ENCODE measurements around the gene RNU6-7. TPM values are rescaled to one million over a fixed set of nuclear protein-coding genes. Genes with fewer than 3 reads are reported as not detected.

RNU6-7 gene
- total and polyA plus RNA-seq, 2 of the 13 experiments (the other 11 are each of a cell fraction or from before 2014, with no cell fraction given): under 0.01 TPM; not detected in 1

DNA sequence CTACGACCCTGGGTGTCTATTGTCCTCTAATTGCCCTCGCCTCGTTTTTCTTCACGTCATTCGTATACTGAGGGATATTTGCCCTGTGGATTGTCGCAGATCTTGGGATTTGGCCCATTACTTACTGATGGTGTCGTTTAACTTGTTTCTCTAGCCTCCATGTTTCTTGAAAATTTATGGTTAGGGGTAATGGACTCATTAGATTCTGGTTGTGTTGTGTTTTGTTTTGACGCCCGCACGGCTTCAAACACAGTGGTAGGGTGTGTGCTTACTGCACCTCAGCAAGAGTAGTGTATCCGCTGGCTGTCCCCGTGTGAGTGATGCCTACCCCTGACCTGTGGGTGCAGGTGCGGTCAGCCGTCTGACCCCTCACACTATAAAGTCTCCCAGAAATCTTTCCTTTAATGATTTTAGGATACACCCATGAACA, 2.1 kb downstream of the RNU6-7 start (continued):
- TF ChIP-seq ZBTB40 (IDR thresholded peaks at IDR 0.05) (no peak), ZBTB40 (CRISPR knock-in tag; IDR thresholded peaks at IDR 0.05) (no peak; the same call in 1 of the 2 replicates), TSC22D2 (CRISPR knock-in tag; IDR thresholded peaks at IDR 0.05; ENCODE audit: borderline replicate concordance) (no peak), ZBTB2 (CRISPR knock-in tag; IDR thresholded peaks at IDR 0.05; ENCODE audit: low read depth) (no peak), SNAPC2 (CRISPR knock-in tag; IDR thresholded peaks at IDR 0.05) (no peak), TBL1XR1 (IDR thresholded peaks at IDR 0.05; ENCODE audit: borderline replicate concordance, low read length, partially characterized antibody) (no peak), TAF15 (IDR thresholded peaks at IDR 0.05; ENCODE audit: low read depth, low read length, poor library complexity, severe bottlenecking) (no peak)
- TF ChIP-seq, protein P1, sequence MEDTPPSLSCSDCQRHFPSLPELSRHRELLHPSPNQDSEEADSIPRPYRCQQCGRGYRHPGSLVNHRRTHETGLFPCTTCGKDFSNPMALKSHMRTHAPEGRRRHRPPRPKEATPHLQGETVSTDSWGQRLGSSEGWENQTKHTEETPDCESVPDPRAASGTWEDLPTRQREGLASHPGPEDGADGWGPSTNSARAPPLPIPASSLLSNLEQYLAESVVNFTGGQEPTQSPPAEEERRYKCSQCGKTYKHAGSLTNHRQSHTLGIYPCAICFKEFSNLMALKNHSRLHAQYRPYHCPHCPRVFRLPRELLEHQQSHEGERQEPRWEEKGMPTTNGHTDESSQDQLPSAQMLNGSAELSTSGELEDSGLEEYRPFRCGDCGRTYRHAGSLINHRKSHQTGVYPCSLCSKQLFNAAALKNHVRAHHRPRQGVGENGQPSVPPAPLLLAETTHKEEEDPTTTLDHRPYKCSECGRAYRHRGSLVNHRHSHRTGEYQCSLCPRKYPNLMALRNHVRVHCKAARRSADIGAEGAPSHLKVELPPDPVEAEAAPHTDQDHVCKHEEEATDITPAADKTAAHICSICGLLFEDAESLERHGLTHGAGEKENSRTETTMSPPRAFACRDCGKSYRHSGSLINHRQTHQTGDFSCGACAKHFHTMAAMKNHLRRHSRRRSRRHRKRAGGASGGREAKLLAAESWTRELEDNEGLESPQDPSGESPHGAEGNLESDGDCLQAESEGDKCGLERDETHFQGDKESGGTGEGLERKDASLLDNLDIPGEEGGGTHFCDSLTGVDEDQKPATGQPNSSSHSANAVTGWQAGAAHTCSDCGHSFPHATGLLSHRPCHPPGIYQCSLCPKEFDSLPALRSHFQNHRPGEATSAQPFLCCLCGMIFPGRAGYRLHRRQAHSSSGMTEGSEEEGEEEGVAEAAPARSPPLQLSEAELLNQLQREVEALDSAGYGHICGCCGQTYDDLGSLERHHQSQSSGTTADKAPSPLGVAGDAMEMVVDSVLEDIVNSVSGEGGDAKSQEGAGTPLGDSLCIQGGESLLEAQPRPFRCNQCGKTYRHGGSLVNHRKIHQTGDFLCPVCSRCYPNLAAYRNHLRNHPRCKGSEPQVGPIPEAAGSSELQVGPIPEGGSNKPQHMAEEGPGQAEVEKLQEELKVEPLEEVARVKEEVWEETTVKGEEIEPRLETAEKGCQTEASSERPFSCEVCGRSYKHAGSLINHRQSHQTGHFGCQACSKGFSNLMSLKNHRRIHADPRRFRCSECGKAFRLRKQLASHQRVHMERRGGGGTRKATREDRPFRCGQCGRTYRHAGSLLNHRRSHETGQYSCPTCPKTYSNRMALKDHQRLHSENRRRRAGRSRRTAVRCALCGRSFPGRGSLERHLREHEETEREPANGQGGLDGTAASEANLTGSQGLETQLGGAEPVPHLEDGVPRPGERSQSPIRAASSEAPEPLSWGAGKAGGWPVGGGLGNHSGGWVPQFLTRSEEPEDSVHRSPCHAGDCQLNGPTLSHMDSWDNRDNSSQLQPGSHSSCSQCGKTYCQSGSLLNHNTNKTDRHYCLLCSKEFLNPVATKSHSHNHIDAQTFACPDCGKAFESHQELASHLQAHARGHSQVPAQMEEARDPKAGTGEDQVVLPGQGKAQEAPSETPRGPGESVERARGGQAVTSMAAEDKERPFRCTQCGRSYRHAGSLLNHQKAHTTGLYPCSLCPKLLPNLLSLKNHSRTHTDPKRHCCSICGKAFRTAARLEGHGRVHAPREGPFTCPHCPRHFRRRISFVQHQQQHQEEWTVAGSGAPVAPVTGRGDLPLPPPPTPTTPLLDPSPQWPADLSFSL (CRISPR knock-in tag; IDR thresholded peaks at IDR 0.05): peak; percentile 81
- TF ChIP-seq, protein P2, sequence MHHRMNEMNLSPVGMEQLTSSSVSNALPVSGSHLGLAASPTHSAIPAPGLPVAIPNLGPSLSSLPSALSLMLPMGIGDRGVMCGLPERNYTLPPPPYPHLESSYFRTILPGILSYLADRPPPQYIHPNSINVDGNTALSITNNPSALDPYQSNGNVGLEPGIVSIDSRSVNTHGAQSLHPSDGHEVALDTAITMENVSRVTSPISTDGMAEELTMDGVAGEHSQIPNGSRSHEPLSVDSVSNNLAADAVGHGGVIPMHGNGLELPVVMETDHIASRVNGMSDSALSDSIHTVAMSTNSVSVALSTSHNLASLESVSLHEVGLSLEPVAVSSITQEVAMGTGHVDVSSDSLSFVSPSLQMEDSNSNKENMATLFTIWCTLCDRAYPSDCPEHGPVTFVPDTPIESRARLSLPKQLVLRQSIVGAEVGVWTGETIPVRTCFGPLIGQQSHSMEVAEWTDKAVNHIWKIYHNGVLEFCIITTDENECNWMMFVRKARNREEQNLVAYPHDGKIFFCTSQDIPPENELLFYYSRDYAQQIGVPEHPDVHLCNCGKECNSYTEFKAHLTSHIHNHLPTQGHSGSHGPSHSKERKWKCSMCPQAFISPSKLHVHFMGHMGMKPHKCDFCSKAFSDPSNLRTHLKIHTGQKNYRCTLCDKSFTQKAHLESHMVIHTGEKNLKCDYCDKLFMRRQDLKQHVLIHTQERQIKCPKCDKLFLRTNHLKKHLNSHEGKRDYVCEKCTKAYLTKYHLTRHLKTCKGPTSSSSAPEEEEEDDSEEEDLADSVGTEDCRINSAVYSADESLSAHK (CRISPR knock-in tag; IDR thresholded peaks at IDR 0.05; ENCODE audit: borderline replicate concordance): no peak
